NCI-H1105 treated with DMSO at 0.1 percent for 48 hours (cell line): ENCODE data around the gene AMOTL1.

Experiments
- DNase-seq: peaks from one replicate; lab custom pipeline; 2025; lab: John Stamatoyannopoulos, UW

The AMOTL1 gene

GRCh38 chr11:94741022-94741679 is 27.0 kb upstream of the AMOTL1 start:
- peak; percentile 83 for DNase-seq

- DNase-seq = no peak
Observed at GRCh38 chr11:94742665-94743064, 25.5 kb upstream of the AMOTL1 start.

- DNase-seq = no peak
Observed at GRCh38 chr11:94746721-94747120, 21.4 kb upstream of the AMOTL1 start.

GRCh38 chr11:94747146-94747545 is 21.0 kb upstream of the AMOTL1 start:
- DNase-seq = no peak

- DNase-seq = no peak
Observed at GRCh38 chr11:94747601-94748041, 20.5 kb upstream of the AMOTL1 start.

GRCh38 chr11:94749369-94749768 is 18.8 kb upstream of the AMOTL1 start:
- no peak for DNase-seq

GRCh38 chr11:94750319-94751217 is 17.6 kb upstream of the AMOTL1 start:
- no peak for DNase-seq

GRCh38 chr11:94751218-94751609 is 16.9 kb upstream of the AMOTL1 start:
- DNase-seq = no peak

GRCh38 chr11:94751786-94752185 is 16.4 kb upstream of the AMOTL1 start:
- no peak for DNase-seq

- no peak for DNase-seq
Observed at GRCh38 chr11:94753630-94754029, 14.5 kb upstream of the AMOTL1 start.

GRCh38 chr11:94754335-94754734 is 13.8 kb upstream of the AMOTL1 start:
- DNase-seq = no peak

GRCh38 chr11:94754819-94755218 is 13.3 kb upstream of the AMOTL1 start:
- no peak for DNase-seq

GRCh38 chr11:94755494-94755893 is 12.7 kb upstream of the AMOTL1 start:
- DNase-seq = no peak

GRCh38 chr11:94757037-94757735 is 11.0 kb upstream of the AMOTL1 start:
- DNase-seq = no peak

- no peak for DNase-seq
Observed at GRCh38 chr11:94758666-94759065, 9.5 kb upstream of the AMOTL1 start.

- DNase-seq = no peak
Observed at GRCh38 chr11:94759522-94759921, 8.6 kb upstream of the AMOTL1 start.

- no peak for DNase-seq
Observed at GRCh38 chr11:94760296-94760695, 7.9 kb upstream of the AMOTL1 start.

- peak; percentile 21 for DNase-seq
Observed at GRCh38 chr11:94762208-94762607, 5.9 kb upstream of the AMOTL1 start.

- DNase-seq = no peak
Observed at GRCh38 chr11:94762995-94763394, 5.2 kb upstream of the AMOTL1 start.

GRCh38 chr11:94766713-94767206 is 1.4 kb upstream of the AMOTL1 start:
- DNase-seq = no peak

- DNase-seq = no peak
Observed at GRCh38 chr11:94767291-94767690, 865 bp upstream of the AMOTL1 start.
